IMR-90 (cell line): Measurements from ENCODE around the gene TMC4. TPM values are rescaled to one million over a fixed set of nuclear protein-coding genes. Genes with fewer than 3 reads are reported as not detected.

Experiments
- ATAC-seq: fragments of 200-7000 bp; cut with Tn5 transposase; 2 replicates; pipeline ENCODE4 v1.9.1; 2020; ENCODE audit warnings: low read depth, mild to moderate bottlenecking, moderate library complexity
- BruUV-seq: library from RNA; stranded (reverse); fragments of 400-500 nt; replicated peaks from 2 replicates; lab custom pipeline; 2021; lab: Mats Ljungman, UMichigan
- CTCF ChIA-PET: fragments of 300-600 bp; formaldehyde crosslinking; extraction: SDS; loops from one replicate; lab custom pipeline; 2021; ENCODE audit warnings: antibody characterized with exemption; lab: Yijun Ruan, JAX
- POLR2A ChIA-PET: fragments of 300-600 bp; sonication (Branson Sonifier 250); formaldehyde crosslinking; loops from one replicate; lab custom pipeline; 2022; ENCODE audit warnings: antibody characterized with exemption; ENCODE audit not compliant: unreplicated experiment; lab: Charles Lee
- DNase-seq: peaks from one replicate; pipeline ENCODE4 v3.0.0; 2013
- H2AFZ ChIP-seq: replicated peaks from 2 replicates; pipeline ENCODE3; 2013; ENCODE audit warnings: low read length, mild to moderate bottlenecking; ENCODE audit not compliant: poor library complexity
- H2AK5ac ChIP-seq: 2 replicates; pipeline ENCODE4 v1.6.1; 2013; ENCODE audit warnings: low read depth, low read length, inconsistent platforms
- H2AK9ac ChIP-seq: replicated peaks from 2 replicates; pipeline ENCODE3; 2013; ENCODE audit warnings: mild to moderate bottlenecking, low read depth, low read length, moderate library complexity; ENCODE audit not compliant: poor library complexity
- H2BK120ac ChIP-seq: 2 replicates; pipeline ENCODE4 v1.6.1; 2013; ENCODE audit warnings: low read depth, low read length, inconsistent platforms
- H2BK15ac ChIP-seq: 3 replicates; pipeline ENCODE4 v1.6.1; 2013; ENCODE audit warnings: low read depth, low read length, inconsistent platforms
- H2BK20ac ChIP-seq: 2 replicates; pipeline ENCODE4 v1.6.1; 2013; ENCODE audit warnings: low read depth, mild to moderate bottlenecking, inconsistent platforms, low read length, moderate library complexity
- H2BK5ac ChIP-seq: 2 replicates; pipeline ENCODE4 v1.6.1; 2013; ENCODE audit warnings: mild to moderate bottlenecking, low read depth, low read length, inconsistent platforms; ENCODE audit not compliant: poor library complexity, severe bottlenecking
- H3K14ac ChIP-seq: replicated peaks from 2 replicates; pipeline ENCODE4 v1.6.1; 2013; ENCODE audit warnings: low read depth, low read length, inconsistent platforms
- H3K18ac ChIP-seq: 2 replicates; pipeline ENCODE4 v1.6.1; 2013; ENCODE audit warnings: low read depth, low read length, control low read depth
- H3K23ac ChIP-seq: 2 replicates; pipeline ENCODE4 v1.6.1; 2013; ENCODE audit warnings: low read depth, low read length, inconsistent platforms
- H3K27ac ChIP-seq: 2 replicates; pipeline ENCODE4 v1.5.1; 2013; ENCODE audit warnings: mild to moderate bottlenecking, control low read depth, low read length; ENCODE audit not compliant: insufficient read depth
- H3K27me3 ChIP-seq: 2 replicates; pipeline ENCODE4 v1.6.1; 2013; ENCODE audit warnings: low read length; ENCODE audit not compliant: control insufficient read depth, insufficient read depth
- H3K36me3 ChIP-seq: 2 replicates; pipeline ENCODE4 v1.6.1; 2013; ENCODE audit warnings: low read length, mixed read lengths; ENCODE audit not compliant: control insufficient read depth, insufficient read depth
- H3K4ac ChIP-seq: 2 replicates; pipeline ENCODE4 v1.6.1; 2013; ENCODE audit warnings: low read depth, low read length, inconsistent platforms
- H3K4me1 ChIP-seq: 2 replicates; pipeline ENCODE4 v1.6.1; 2013; ENCODE audit warnings: low read length, mixed read lengths; ENCODE audit not compliant: control insufficient read depth, insufficient read depth
- H3K4me2 ChIP-seq: 2 replicates; pipeline ENCODE4 v1.6.1; 2013; ENCODE audit warnings: low read depth, mild to moderate bottlenecking, control low read depth, low read length, moderate library complexity
- H3K4me3 ChIP-seq: 2 replicates; pipeline ENCODE4 v1.5.1; 2013; ENCODE audit warnings: low read depth, mild to moderate bottlenecking, control low read depth, low read length, moderate library complexity; ENCODE audit not compliant: insufficient read depth
- H3K56ac ChIP-seq: 2 replicates; pipeline ENCODE4 v1.6.1; 2013; ENCODE audit warnings: low read length, inconsistent platforms; ENCODE audit not compliant: insufficient read depth; ENCODE audit errors: extremely low read depth
- H3K79me1 ChIP-seq, 2 experiments: 2 replicates each; pipeline ENCODE4 v1.6.1; 2013; ENCODE audit warnings: low read length in 2 of 2, inconsistent platforms in 1 of 2, low read depth in 1 of 2
- H3K9ac ChIP-seq: 2 replicates; pipeline ENCODE4 v1.6.1; 2013; ENCODE audit warnings: low read depth, low read length, control low read depth
- H3K9me1 ChIP-seq: 2 replicates; pipeline ENCODE4 v1.6.1; 2013; ENCODE audit warnings: low read length, inconsistent platforms; ENCODE audit not compliant: insufficient read depth
- H3K9me3 ChIP-seq: 2 replicates; pipeline ENCODE4 v1.6.1; 2013; ENCODE audit warnings: low read length; ENCODE audit not compliant: control insufficient read depth, insufficient read depth
- H4K20me1 ChIP-seq: 2 replicates; pipeline ENCODE4 v1.6.1; 2013; ENCODE audit warnings: low read length, inconsistent platforms; ENCODE audit not compliant: insufficient read depth
- H4K5ac ChIP-seq: 2 replicates; pipeline ENCODE4 v1.6.1; 2013; ENCODE audit warnings: mild to moderate bottlenecking, low read depth, low read length, control low read depth
- H4K8ac ChIP-seq, 2 experiments: 2 replicates each; pipeline ENCODE4 v1.6.1; 2013; ENCODE audit warnings: low read depth in 2 of 2, low read length in 2 of 2, control low read depth in 1 of 2, inconsistent platforms in 1 of 2
- H4K91ac ChIP-seq: 2 replicates; pipeline ENCODE4 v1.6.1; 2013; ENCODE audit warnings: low read depth, low read length, inconsistent platforms; ENCODE audit not compliant: insufficient read depth
- BHLHE40 ChIP-seq: fragments of 150-350 bp; IDR thresholded peaks from 2 replicates; pipeline ENCODE4 v1.6.1; 2016; ENCODE audit warnings: mild to moderate bottlenecking, low read depth, low read length
- CEBPB ChIP-seq: IDR thresholded peaks from 2 replicates; pipeline ENCODE4 v1.6.1; 2012; ENCODE audit warnings: low read depth, low read length, improper control_type of control experiment
- CHD1 ChIP-seq: IDR thresholded peaks from 2 replicates; pipeline ENCODE4 v1.6.1; 2012; ENCODE audit warnings: low read depth, low read length, improper control_type of control experiment
- FOS ChIP-seq: fragments of 150-350 bp; IDR thresholded peaks from 2 replicates; pipeline ENCODE4 v1.6.1; 2016; ENCODE audit warnings: low read depth, low read length
- MAFK ChIP-seq: IDR thresholded peaks from 2 replicates; pipeline ENCODE4 v1.6.1; 2012; ENCODE audit warnings: low read depth, low read length, improper control_type of control experiment
- MAZ ChIP-seq: IDR thresholded peaks from 2 replicates; pipeline ENCODE4 v1.6.1; 2012; ENCODE audit warnings: low read depth, mild to moderate bottlenecking, low read length, improper control_type of control experiment, moderate library complexity, borderline replicate concordance
- MXI1 ChIP-seq: IDR thresholded peaks from 2 replicates; pipeline ENCODE4 v1.6.1; 2012; ENCODE audit warnings: low read depth, mild to moderate bottlenecking, low read length, moderate library complexity, borderline replicate concordance
- NFE2L2 ChIP-seq: fragments of 150-350 bp; IDR thresholded peaks from 2 replicates; pipeline ENCODE4 v1.6.1; 2016; ENCODE audit warnings: low read depth, mild to moderate bottlenecking, low read length
- POLR2A ChIP-seq: IDR thresholded peaks from 2 replicates; pipeline ENCODE4 v1.6.1; 2012; ENCODE audit warnings: mild to moderate bottlenecking, low read depth, low read length
- RCOR1 ChIP-seq: IDR thresholded peaks from 2 replicates; pipeline ENCODE4 v1.6.1; 2012; ENCODE audit warnings: mild to moderate bottlenecking, low read length, improper control_type of control experiment; ENCODE audit not compliant: insufficient replicate concordance
- RFX5 ChIP-seq: IDR thresholded peaks from 2 replicates; pipeline ENCODE4 v1.8.0; 2012; ENCODE audit warnings: low read depth, mild to moderate bottlenecking, low read length, moderate library complexity
- SMC3 ChIP-seq: fragments of 150-350 bp; IDR thresholded peaks from 2 replicates; pipeline ENCODE4 v1.6.1; 2016; ENCODE audit warnings: low read depth, mild to moderate bottlenecking, antibody characterized with exemption, low read length, moderate library complexity
- USF2 ChIP-seq: fragments of 150-350 bp; IDR thresholded peaks from 2 replicates; pipeline ENCODE4 v1.6.1; 2017; ENCODE audit warnings: mild to moderate bottlenecking, antibody characterized with exemption, low read length, low read depth
- WGBS, 2 experiments: methylation state at CpG; one replicate each; pipeline versions ENCODE4 v1.1.5 to v1.1.7; 2013; ENCODE audit warnings: missing lambda C conversion rate in 2 of 2; ENCODE audit not compliant: insufficient read length in 1 of 2; ENCODE audit errors: extremely low coverage in 2 of 2; 5-methylcytosine and 5-hydroxymethylcytosine counted together
- dilution Hi-C: fragments of 300-500 bp; cut with HindIII; formaldehyde crosslinking; loops from one replicate; pipeline ENCODE4 v1.14.3; 2018; ENCODE audit warnings: low sequenced_read_pairs; ENCODE audit not compliant: unreplicated experiment
- in situ Hi-C: fragments of 300-500 bp; cut with MboI; formaldehyde crosslinking; loops from 3 replicates; pipeline ENCODE4 v1.14.3; 2019; ENCODE audit warnings: low sequenced_read_pairs, inconsistent platforms, mixed read lengths
- intact Hi-C: fragments of 100-400 bp; cut with micrococcal nuclease; formaldehyde crosslinking; loops from 2 replicates; pipeline ENCODE4 v1.10.0; 2022
- polyA plus RNA-seq, 3 experiments: library from polyadenylated mRNA; depleted of rRNA; stranded (reverse); fragments of >200 nt; gene quantifications; 2 replicates each; pipeline ENCODE4 v1.2.3, GENCODE V29; 2012; ENCODE audit warnings: low replicate concordance in 1 of 3
- total RNA-seq: library from RNA; depleted of rRNA; stranded (reverse); fragments of >200 nt; gene quantifications from 2 replicates; pipeline ENCODE4 v1.2.3, GENCODE V29; 2012

Gene TMC4
- total and polyA plus RNA-seq, 2 of the 4 experiments (the other 2 are of a cell fraction) = 0.72 to 1.1 TPM

DNA sequence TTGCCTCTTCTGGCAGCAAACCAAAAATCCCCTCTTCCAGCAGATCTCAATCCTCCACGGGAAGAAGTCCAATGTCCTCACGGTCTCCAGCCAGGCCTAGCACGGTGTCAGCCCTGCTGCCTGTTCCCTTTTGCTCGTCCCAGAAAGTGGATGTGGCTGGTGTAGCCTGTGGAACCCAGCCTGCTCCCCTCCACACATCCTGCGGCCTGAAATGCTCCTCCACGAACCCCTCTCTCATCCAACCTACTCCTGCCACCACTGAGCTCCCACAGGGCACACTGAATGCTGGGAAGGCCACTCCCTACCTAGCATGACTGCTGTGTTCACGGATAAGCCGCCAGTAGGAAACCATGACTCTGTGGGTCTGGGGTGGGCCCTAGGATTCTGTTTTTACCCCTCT is 13.4 kb upstream of the TMC4 start:
- WGBS, 2 experiments = no CpG with 5 or more reads among the region's 8 CpGs
- Histone ChIP-seq H2BK20ac (no peak overlapping the region), H3K79me1 (peaks cover 12 to 39% of the 10 kb centered on the region in 2 experiments), H4K5ac (no peak overlapping the region), H3K4ac (no peak overlapping the region), H3K36me3 (peaks cover 25% of the 10 kb centered on the region), H3K9ac (no peak overlapping the region), H2BK120ac (no peak overlapping the region), H3K23ac (no peak overlapping the region), H3K4me3 (no peak overlapping the region), H4K91ac (no peak overlapping the region), H3K27me3 (no peaks in the 10 kb centered on the region), H3K14ac (no peak overlapping the region), H2AK9ac (no peak overlapping the region), H3K18ac (no peak overlapping the region), H2AK5ac (no peak overlapping the region), H3K9me3 (no peaks in the 10 kb centered on the region), H2AFZ (no peak overlapping the region), H2BK5ac (no peak overlapping the region), H2BK15ac (no peak overlapping the region), H3K4me2 (no peak overlapping the region), H3K56ac (no peak overlapping the region), H3K4me1 (peaks cover 2% of the 10 kb centered on the region), H3K9me1 (peaks cover 3% of the 10 kb centered on the region; the same call in 1 of the 2 replicates), H4K8ac (no peak overlapping the region), H3K27ac (no peak overlapping the region), H4K20me1 (peaks cover 14% of the 10 kb centered on the region)
- ATAC-seq (no peak), DNase-seq (no peak)
- no peak for TF ChIP-seq MAFK
- TF ChIP-seq RFX5 = no peak
- TF ChIP-seq RCOR1 = no peak
- TF ChIP-seq SMC3 = no peak
- TF ChIP-seq POLR2A = no peak
- no peak for TF ChIP-seq USF2
- TF ChIP-seq CHD1 = no peak
- no peak for TF ChIP-seq MXI1
- no peak for TF ChIP-seq MAZ
- TF ChIP-seq FOS = no peak
- no peak for TF ChIP-seq NFE2L2
- TF ChIP-seq BHLHE40 = no peak
- TF ChIP-seq CEBPB = no peak
- in situ Hi-C loops = no loop called here
- dilution Hi-C loops = no loop called here
- CTCF ChIA-PET = interaction anchor here (0.5 kb wide), 1 partner anchor 16 kb away, joined by 3 read pairs; no protein-coding TSS in a partner anchor
- intact Hi-C loops = no loop called here
- POLR2A ChIA-PET = no interaction called here
- no TSS peak for BruUV-seq
